ENCODE measurements around the gene IGSF22. TPM values are rescaled to one million over a fixed set of nuclear protein-coding genes. Genes with fewer than 3 reads are reported as not detected.

The IGSF22 gene
- 1.2 TPM for total RNA-seq
- long read RNA-seq, partial matches to known transcripts, result 0 of 3 reads
- long read RNA-seq, other reads (novel, unspliced or antisense), result 3 of 3 reads

DNA sequence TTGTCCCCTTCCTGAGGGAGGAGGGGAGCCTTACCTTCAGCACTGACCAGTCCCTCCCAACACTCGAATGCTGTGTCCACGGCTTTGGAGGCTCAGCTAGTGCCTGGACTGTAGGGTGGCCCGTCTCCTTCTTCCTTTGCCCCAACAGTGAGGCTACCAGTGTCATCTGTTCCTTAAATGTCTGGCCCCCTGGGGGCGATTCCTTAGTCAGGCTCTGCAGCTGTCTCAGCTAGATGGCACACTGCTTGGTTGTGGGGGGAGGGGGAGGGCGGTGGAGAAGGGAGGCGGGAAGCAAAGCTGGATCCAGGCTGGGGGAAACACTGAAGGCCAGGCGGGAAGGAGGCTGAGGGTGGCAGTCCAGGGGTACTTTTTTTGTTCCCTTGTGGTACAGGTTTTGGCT is at the start of gene IGSF22:
Gene IGSF22 (minus strand): TSS at position 149 of the 400 bp plus-strand sequence. CDS start 1,952 bp downstream, outside the sequence.
- Histone ChIP-seq H3K27me3 (no peaks in the 10 kb centered on the region), H3K4me1 (peaks cover 7% of the 10 kb centered on the region), H3K36me3 (no peaks in the 10 kb centered on the region), H3K27ac (no peak within 1 kb of the TSS), H3K4me3 (no peak within 1 kb of the TSS), H3K9me3 (no peaks in the 10 kb centered on the region)
- DNase-seq (no peak), ATAC-seq (no peak)
- intact Hi-C loops (cut with DNase I), result no loop called here
- TF ChIP-seq, protein P1, sequence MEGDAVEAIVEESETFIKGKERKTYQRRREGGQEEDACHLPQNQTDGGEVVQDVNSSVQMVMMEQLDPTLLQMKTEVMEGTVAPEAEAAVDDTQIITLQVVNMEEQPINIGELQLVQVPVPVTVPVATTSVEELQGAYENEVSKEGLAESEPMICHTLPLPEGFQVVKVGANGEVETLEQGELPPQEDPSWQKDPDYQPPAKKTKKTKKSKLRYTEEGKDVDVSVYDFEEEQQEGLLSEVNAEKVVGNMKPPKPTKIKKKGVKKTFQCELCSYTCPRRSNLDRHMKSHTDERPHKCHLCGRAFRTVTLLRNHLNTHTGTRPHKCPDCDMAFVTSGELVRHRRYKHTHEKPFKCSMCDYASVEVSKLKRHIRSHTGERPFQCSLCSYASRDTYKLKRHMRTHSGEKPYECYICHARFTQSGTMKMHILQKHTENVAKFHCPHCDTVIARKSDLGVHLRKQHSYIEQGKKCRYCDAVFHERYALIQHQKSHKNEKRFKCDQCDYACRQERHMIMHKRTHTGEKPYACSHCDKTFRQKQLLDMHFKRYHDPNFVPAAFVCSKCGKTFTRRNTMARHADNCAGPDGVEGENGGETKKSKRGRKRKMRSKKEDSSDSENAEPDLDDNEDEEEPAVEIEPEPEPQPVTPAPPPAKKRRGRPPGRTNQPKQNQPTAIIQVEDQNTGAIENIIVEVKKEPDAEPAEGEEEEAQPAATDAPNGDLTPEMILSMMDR (IDR thresholded peaks at IDR 0.05), result no peak

- H3K36me3 ChIP-seq, result no peaks in the 10 kb centered on the region
- H3K9me3 ChIP-seq, result no peaks in the 10 kb centered on the region
- no peak overlapping the region for H3K4me3 ChIP-seq
- DNase-seq, result no peak
- ATAC-seq, result no peak
- TF ChIP-seq, protein P1 (IDR thresholded peaks at IDR 0.05), result no peak
- H3K27ac ChIP-seq, result no peak overlapping the region
- no peaks in the 10 kb centered on the region for H3K4me1 ChIP-seq
- peaks cover 5% of the 10 kb centered on the region for H3K27me3 ChIP-seq
- intact Hi-C loops (cut with DNase I), result no loop called here
These were observed 48.8 kb upstream of the IGSF22 start for GRCh38 chr11:18774801-18775200.

DNA sequence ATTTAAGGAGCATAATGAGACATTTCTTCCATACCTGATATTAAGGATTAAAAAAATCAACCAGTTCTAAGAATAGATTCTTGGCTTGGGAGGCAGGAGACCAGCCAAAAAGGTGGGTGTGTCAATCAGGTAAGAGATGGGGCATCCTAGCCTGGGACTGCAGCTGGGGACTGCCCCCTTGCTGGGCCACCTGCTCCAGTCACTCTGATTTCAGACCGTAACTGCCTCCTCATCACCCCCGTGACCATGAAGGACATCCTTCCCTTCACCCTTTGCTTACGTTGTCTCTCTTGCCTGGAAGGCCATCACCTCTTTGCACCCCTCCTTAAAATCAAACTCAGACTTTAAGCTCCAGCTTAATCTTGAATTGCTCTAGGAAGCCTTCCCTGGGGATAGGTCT is 47.7 kb upstream of the IGSF22 start:
- TF ChIP-seq, protein P1 (IDR thresholded peaks at IDR 0.05), result no peak
- Histone ChIP-seq H3K4me3 (no peak overlapping the region), H3K9me3 (no peaks in the 10 kb centered on the region), H3K27me3 (peaks cover 5% of the 10 kb centered on the region), H3K27ac (no peak overlapping the region), H3K4me1 (no peaks in the 10 kb centered on the region), H3K36me3 (no peaks in the 10 kb centered on the region)
- no peak for DNase-seq
- intact Hi-C loops (cut with DNase I), result no loop called here
- ATAC-seq, result no peak

DNA sequence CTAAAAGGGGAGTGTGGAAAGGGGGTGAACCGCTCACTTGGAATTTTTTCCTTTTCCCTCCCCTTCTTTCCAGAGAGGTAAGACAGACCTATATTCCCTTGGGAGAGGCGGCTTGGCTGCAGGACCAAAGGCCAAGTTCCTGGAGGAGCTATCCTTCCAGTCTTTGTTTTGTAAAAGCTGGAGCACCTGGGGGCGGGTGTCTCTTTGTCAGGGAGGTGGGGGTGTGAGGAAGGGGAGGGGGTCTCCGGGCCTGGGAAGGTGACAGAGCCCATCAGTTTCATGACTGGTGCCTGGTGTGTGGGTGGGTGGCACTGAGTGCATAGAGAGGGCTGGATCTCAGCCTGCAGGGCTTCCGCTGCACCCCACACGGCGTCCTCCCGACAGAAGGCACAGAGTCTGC is 47.1 kb upstream of the IGSF22 start:
- Histone ChIP-seq H3K4me3 (no peak overlapping the region), H3K27ac (no peak overlapping the region), H3K27me3 (peaks cover 5% of the 10 kb centered on the region), H3K4me1 (no peaks in the 10 kb centered on the region), H3K9me3 (no peaks in the 10 kb centered on the region), H3K36me3 (no peaks in the 10 kb centered on the region)
- ATAC-seq (no peak), DNase-seq (no peak)
- TF ChIP-seq, protein P1 (IDR thresholded peaks at IDR 0.05), result no peak
- intact Hi-C loops (cut with DNase I), result no loop called here

- Histone ChIP-seq H3K27me3 (peaks cover 5% of the 10 kb centered on the region), H3K4me3 (no peak overlapping the region), H3K4me1 (no peaks in the 10 kb centered on the region), H3K27ac (no peak overlapping the region), H3K9me3 (no peaks in the 10 kb centered on the region), H3K36me3 (no peaks in the 10 kb centered on the region)
- DNase-seq (no peak), ATAC-seq (no peak)
- TF ChIP-seq, protein P1 (IDR thresholded peaks at IDR 0.05), result no peak
- intact Hi-C loops (cut with DNase I), result no loop called here
These were observed 46.2 kb upstream of the IGSF22 start for GRCh38 chr11:18772211-18772610.

All from upper lobe of right lung (tissue), 1 donor.